Measurements from ENCODE around the gene AR. TPM values are rescaled to one million over a fixed set of nuclear protein-coding genes. Genes with fewer than 3 reads are reported as not detected.

AR gene
- total and polyA plus RNA-seq, 2 donors (not counting 1 experiment from before 2014, with no cell fraction given), result not detected

DNA sequence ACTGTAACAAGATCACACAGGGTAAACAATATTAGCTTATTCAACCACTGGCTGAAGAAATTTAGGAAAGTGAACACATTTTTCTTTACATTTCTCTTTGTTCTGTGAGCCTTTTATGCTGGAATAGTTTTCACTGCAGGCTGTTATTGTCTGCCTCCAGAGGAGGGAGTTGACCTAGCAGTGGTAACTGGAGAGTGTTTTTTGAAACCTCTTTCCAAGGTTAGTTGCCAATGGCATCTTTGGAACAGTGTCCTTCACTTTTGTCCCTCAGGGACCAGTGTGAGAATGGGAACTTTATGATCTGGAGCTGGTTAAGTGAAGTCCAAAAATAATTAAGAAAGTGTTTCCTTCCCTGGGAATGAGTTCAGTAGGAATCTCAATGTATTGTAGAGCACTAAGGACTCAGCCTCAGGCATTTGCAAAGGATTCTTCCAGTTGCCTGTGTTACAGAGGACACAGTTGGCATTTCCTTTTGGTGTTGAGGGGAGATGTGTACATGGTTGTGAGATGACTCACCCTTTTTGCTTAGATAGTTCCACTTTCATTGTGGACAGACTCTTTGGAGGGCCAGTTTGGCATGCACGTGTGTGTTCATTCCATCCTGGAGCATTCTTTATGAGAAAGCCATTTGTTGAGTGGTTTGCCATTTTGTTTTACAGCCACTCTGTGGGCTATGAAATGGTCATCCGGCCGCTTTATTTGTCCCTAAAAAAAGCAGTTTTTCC is 61.3 kb downstream of the AR start:
- no peak overlapping the region for H3K27ac ChIP-seq (ENCODE audit: low read length in 2 of 2)
- no peak for TF ChIP-seq EZH2 (IDR thresholded peaks at IDR 0.05; ENCODE audit: borderline replicate concordance, insufficient read depth, low read depth, low read length, poor library complexity, severe bottlenecking)
- TF ChIP-seq, protein P1, sequence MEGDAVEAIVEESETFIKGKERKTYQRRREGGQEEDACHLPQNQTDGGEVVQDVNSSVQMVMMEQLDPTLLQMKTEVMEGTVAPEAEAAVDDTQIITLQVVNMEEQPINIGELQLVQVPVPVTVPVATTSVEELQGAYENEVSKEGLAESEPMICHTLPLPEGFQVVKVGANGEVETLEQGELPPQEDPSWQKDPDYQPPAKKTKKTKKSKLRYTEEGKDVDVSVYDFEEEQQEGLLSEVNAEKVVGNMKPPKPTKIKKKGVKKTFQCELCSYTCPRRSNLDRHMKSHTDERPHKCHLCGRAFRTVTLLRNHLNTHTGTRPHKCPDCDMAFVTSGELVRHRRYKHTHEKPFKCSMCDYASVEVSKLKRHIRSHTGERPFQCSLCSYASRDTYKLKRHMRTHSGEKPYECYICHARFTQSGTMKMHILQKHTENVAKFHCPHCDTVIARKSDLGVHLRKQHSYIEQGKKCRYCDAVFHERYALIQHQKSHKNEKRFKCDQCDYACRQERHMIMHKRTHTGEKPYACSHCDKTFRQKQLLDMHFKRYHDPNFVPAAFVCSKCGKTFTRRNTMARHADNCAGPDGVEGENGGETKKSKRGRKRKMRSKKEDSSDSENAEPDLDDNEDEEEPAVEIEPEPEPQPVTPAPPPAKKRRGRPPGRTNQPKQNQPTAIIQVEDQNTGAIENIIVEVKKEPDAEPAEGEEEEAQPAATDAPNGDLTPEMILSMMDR (IDR thresholded peaks at IDR 0.05), result no peak
- H3K27me3 Mint-ChIP-seq, result no peaks in the 10 kb centered on the region
- no peak overlapping the region for H3K27ac Mint-ChIP-seq
- no peaks in the 10 kb centered on the region for H3K27me3 ChIP-seq (replicated peaks in 1 of 4; ENCODE audit: control extremely low read depth in 1 of 4, control insufficient read depth in 3 of 4, insufficient read depth in 4 of 4, low read length in 3 of 4)
- POLR2A ChIA-PET, result no interaction called here
- no peak overlapping the region for H3K9ac ChIP-seq (ENCODE audit: low read length)
- H2AFZ ChIP-seq (ENCODE audit: insufficient read depth, low read depth, low read length, poor library complexity, severe bottlenecking), result no peak overlapping the region
- H3K4me1 ChIP-seq (ENCODE audit: control insufficient read depth in 2 of 2, insufficient read depth in 2 of 2, low read length in 2 of 2), result no peaks in the 10 kb centered on the region
- 90% methylated on average over 1 of the region's 3 CpGs for WGBS (ENCODE audit: insufficient coverage)
- no peaks in the 10 kb centered on the region for H4K20me1 ChIP-seq (ENCODE audit: control insufficient read depth, insufficient read depth, low read length, poor library complexity, severe bottlenecking)
- CTCF ChIA-PET, result no interaction called here
- H3K4me1 Mint-ChIP-seq, result no peaks in the 10 kb centered on the region
- no peak overlapping the region for H3K4me3 Mint-ChIP-seq
- H3K4me2 ChIP-seq (replicated peaks; ENCODE audit: low read depth, low read length, poor library complexity, severe bottlenecking), result no peak overlapping the region
- H3K4me3 ChIP-seq (ENCODE audit: control extremely low read depth in 1 of 5, extremely low read depth in 1 of 5, insufficient read depth in 1 of 5, low read depth in 2 of 5, low read length in 4 of 5), result no peak overlapping the region
- no peaks in the 10 kb centered on the region for H3K9me3 ChIP-seq (ENCODE audit: control extremely low read depth in 1 of 3, control insufficient read depth in 2 of 3, insufficient read depth in 1 of 3, low read length in 2 of 3)
- ATAC-seq (ENCODE audit: low read depth) (no peak), DNase-seq (no peak)
- H3K9me3 Mint-ChIP-seq (ENCODE audit: insufficient read depth), result no peaks in the 10 kb centered on the region
- no peaks in the 10 kb centered on the region for H3K36me3 ChIP-seq (replicated peaks in 1 of 2; ENCODE audit: control extremely low read depth in 1 of 2, control insufficient read depth in 1 of 2, extremely low read depth in 1 of 2, insufficient read depth in 2 of 2, low read length in 1 of 2)
- intact Hi-C loops (cut with micrococcal nuclease), result no loop called here
- H3K79me2 ChIP-seq (ENCODE audit: control insufficient read depth, insufficient read depth, low read length), result no peaks in the 10 kb centered on the region

DNA sequence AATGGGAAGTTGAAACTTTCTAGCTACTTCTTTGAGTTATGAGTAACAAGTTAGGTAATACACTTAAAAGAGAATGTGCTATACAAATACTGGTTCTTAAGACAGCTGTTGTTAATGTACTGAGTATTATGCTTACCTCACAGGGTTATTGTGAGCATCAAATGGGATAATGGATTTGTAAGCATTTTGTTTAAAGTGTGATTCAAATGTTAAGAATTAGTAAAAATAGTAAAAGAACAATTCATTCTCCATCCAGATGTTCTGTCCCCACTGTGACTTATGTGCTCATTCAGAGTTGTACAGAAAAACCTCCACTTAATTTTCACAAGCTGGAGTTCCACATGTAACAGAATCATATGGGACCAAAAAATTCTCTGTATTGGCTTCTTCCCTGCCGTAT is 63.6 kb downstream of the AR start:
- H3K27me3 Mint-ChIP-seq, result no peaks in the 10 kb centered on the region
- H3K4me2 ChIP-seq (replicated peaks; ENCODE audit: low read depth, low read length, poor library complexity, severe bottlenecking), result no peak overlapping the region
- H4K20me1 ChIP-seq (ENCODE audit: control insufficient read depth, insufficient read depth, low read length, poor library complexity, severe bottlenecking), result no peaks in the 10 kb centered on the region
- no peaks in the 10 kb centered on the region for H3K36me3 ChIP-seq (replicated peaks in 1 of 2; ENCODE audit: control extremely low read depth in 1 of 2, control insufficient read depth in 1 of 2, extremely low read depth in 1 of 2, insufficient read depth in 2 of 2, low read length in 1 of 2)
- no peaks in the 10 kb centered on the region for H3K9me3 Mint-ChIP-seq (ENCODE audit: insufficient read depth)
- no peaks in the 10 kb centered on the region for H3K9me3 ChIP-seq (ENCODE audit: control extremely low read depth in 1 of 3, control insufficient read depth in 2 of 3, insufficient read depth in 1 of 3, low read length in 2 of 3)
- no peaks in the 10 kb centered on the region for H3K27me3 ChIP-seq (replicated peaks in 1 of 4; ENCODE audit: control extremely low read depth in 1 of 4, control insufficient read depth in 3 of 4, insufficient read depth in 4 of 4, low read length in 3 of 4)
- H3K79me2 ChIP-seq (ENCODE audit: control insufficient read depth, insufficient read depth, low read length), result no peaks in the 10 kb centered on the region
- H3K4me3 Mint-ChIP-seq, result no peak overlapping the region
- no peaks in the 10 kb centered on the region for H3K4me1 Mint-ChIP-seq
- H3K27ac Mint-ChIP-seq, result no peak overlapping the region
- TF ChIP-seq EZH2 (IDR thresholded peaks at IDR 0.05; ENCODE audit: borderline replicate concordance, insufficient read depth, low read depth, low read length, poor library complexity, severe bottlenecking), result no peak
- TF ChIP-seq, protein P1 (IDR thresholded peaks at IDR 0.05), result no peak
- DNase-seq (no peak), ATAC-seq (ENCODE audit: low read depth) (no peak)
- no peak overlapping the region for H3K4me3 ChIP-seq (ENCODE audit: control extremely low read depth in 1 of 5, extremely low read depth in 1 of 5, insufficient read depth in 1 of 5, low read depth in 2 of 5, low read length in 4 of 5)
- POLR2A ChIA-PET, result no interaction called here
- H3K4me1 ChIP-seq (ENCODE audit: control insufficient read depth in 2 of 2, insufficient read depth in 2 of 2, low read length in 2 of 2), result no peaks in the 10 kb centered on the region
- H3K9ac ChIP-seq (ENCODE audit: low read length), result no peak overlapping the region
- H2AFZ ChIP-seq (ENCODE audit: insufficient read depth, low read depth, low read length, poor library complexity, severe bottlenecking), result no peak overlapping the region
- no peak overlapping the region for H3K27ac ChIP-seq (ENCODE audit: low read length in 2 of 2)
- CTCF ChIA-PET, result no interaction called here
- WGBS (ENCODE audit: insufficient coverage), result 100% methylated on average over 1 of the region's 1 CpG
- intact Hi-C loops (cut with micrococcal nuclease), result no loop called here

Data from B cell (primary cell).